ENCODE results near the gene NBAS. TPM values are rescaled to one million over a fixed set of nuclear protein-coding genes. Genes with fewer than 3 reads are reported as not detected.

NBAS gene
- total RNA-seq, 2 experiments from 2014 or later = 24.4 to 28.8 TPM

DNA sequence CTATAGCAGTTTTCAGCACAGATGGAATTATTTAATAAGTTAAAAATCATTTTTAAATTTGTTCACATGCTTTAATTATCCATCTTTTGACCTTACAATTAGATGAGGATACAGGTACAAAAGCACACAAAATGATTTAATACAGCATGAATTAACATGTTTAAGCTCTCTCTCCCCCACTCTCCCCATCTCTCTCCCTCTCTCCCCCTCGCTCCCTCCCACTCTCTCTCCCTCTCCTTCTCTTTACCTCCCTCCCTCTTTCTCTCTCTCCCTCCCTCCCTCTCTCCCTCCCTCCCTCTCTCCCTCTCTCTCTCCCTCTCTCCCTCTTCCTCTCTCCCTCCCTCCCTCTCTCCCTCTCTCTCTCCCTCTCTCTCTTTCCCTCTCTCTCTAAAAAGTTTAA is 7.6 kb downstream of the NBAS start:
- no peak overlapping the region for H3K4me2 ChIP-seq (ENCODE audit: low read length)
- no peak overlapping the region for H3K4me3 ChIP-seq (ENCODE audit: low read depth, low read length, poor library complexity, severe bottlenecking)
- CTCF ChIA-PET (ENCODE audit: unreplicated experiment) = no interaction called here
- no TSS peak for BruUV-seq (replicated peaks)
- H3K36me3 ChIP-seq (ENCODE audit: insufficient read depth, low read length) = peaks cover 15% of the 10 kb centered on the region; the same call in 1 of the 2 replicates
- POLR2A ChIA-PET = interaction anchor here (1.3 to 1.7 kb wide), 2 partner anchors 15 to 124 kb away, joined by 3 to 8 read pairs; no protein-coding TSS in a partner anchor
- no peaks in the 10 kb centered on the region for H3K4me1 ChIP-seq (ENCODE audit: insufficient read depth, low read length, poor library complexity, severe bottlenecking)
- H4K20me1 ChIP-seq (ENCODE audit: insufficient read depth, low read length) = no peaks in the 10 kb centered on the region
- no peak overlapping the region for H2AFZ ChIP-seq (ENCODE audit: low read length)
- H3K79me2 ChIP-seq (ENCODE audit: insufficient read depth, low read depth, low read length) = no peaks in the 10 kb centered on the region
- no peak overlapping the region for H3K27ac ChIP-seq (ENCODE audit: low read depth, low read length, poor library complexity, severe bottlenecking)
- no peaks in the 10 kb centered on the region for H3K9me3 ChIP-seq (ENCODE audit: low read length)
- intact Hi-C loops (cut with micrococcal nuclease; ENCODE audit: unreplicated experiment) = no loop called here
- no peak for DNase-seq (ENCODE audit: low spot score)
- H3K9me2 ChIP-seq (ENCODE audit: insufficient read depth, low read length) = no peaks in the 10 kb centered on the region
- TF ChIP-seq EZH2phosphoT487 (IDR thresholded peaks at IDR 0.05; ENCODE audit: borderline replicate concordance, low read depth, low read length) = no peak
- TF ChIP-seq, protein P1, sequence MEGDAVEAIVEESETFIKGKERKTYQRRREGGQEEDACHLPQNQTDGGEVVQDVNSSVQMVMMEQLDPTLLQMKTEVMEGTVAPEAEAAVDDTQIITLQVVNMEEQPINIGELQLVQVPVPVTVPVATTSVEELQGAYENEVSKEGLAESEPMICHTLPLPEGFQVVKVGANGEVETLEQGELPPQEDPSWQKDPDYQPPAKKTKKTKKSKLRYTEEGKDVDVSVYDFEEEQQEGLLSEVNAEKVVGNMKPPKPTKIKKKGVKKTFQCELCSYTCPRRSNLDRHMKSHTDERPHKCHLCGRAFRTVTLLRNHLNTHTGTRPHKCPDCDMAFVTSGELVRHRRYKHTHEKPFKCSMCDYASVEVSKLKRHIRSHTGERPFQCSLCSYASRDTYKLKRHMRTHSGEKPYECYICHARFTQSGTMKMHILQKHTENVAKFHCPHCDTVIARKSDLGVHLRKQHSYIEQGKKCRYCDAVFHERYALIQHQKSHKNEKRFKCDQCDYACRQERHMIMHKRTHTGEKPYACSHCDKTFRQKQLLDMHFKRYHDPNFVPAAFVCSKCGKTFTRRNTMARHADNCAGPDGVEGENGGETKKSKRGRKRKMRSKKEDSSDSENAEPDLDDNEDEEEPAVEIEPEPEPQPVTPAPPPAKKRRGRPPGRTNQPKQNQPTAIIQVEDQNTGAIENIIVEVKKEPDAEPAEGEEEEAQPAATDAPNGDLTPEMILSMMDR (conservative IDR thresholded peaks at IDR 0.05; ENCODE audit: low read length) = no peak

DNA sequence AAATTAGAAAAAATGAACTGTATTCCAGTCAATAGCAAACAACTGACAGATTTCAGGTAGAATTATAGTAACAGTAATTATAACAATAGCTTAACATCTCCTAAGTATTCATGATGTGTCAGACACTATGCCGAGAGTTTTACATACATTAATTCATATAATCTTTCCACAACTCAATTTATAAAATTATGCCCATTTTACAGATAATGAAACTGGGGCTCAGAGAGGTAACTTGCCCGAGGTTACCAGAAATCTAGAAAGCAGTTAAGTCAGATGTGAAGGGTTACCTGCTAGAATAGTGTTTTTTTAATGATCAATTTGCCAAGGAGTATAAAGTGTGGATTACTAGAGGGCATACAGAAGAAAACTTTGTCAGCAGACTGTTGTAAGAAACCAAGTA is 12.2 kb downstream of the NBAS start:
- H4K20me1 ChIP-seq (ENCODE audit: insufficient read depth, low read length) = no peaks in the 10 kb centered on the region
- no peak overlapping the region for H3K4me2 ChIP-seq (ENCODE audit: low read length)
- TF ChIP-seq, protein P1 (conservative IDR thresholded peaks at IDR 0.05; ENCODE audit: low read length) = no peak
- no peak for TF ChIP-seq EZH2phosphoT487 (IDR thresholded peaks at IDR 0.05; ENCODE audit: borderline replicate concordance, low read depth, low read length)
- no peaks in the 10 kb centered on the region for H3K9me2 ChIP-seq (ENCODE audit: insufficient read depth, low read length)
- no peak overlapping the region for H2AFZ ChIP-seq (ENCODE audit: low read length)
- H3K36me3 ChIP-seq (ENCODE audit: insufficient read depth, low read length) = peaks cover 19% of the 10 kb centered on the region; the same call in 1 of the 2 replicates
- DNase-seq (ENCODE audit: low spot score) = no peak
- ChIA-PET POLR2A (interaction anchor here (0.6 kb wide), 2 partner anchors 10 to 443 kb away, joined by 3 read pairs; no protein-coding TSS in a partner anchor), CTCF (ENCODE audit: unreplicated experiment) (no interaction called here)
- no TSS peak for BruUV-seq (replicated peaks)
- intact Hi-C loops (cut with micrococcal nuclease; ENCODE audit: unreplicated experiment) = no loop called here
- no peaks in the 10 kb centered on the region for H3K79me2 ChIP-seq (ENCODE audit: insufficient read depth, low read depth, low read length)
- H3K4me1 ChIP-seq (ENCODE audit: insufficient read depth, low read length, poor library complexity, severe bottlenecking) = no peaks in the 10 kb centered on the region
- no peak overlapping the region for H3K27ac ChIP-seq (ENCODE audit: low read depth, low read length, poor library complexity, severe bottlenecking)
- H3K9me3 ChIP-seq (ENCODE audit: low read length) = no peaks in the 10 kb centered on the region
- no peak overlapping the region for H3K4me3 ChIP-seq (ENCODE audit: low read depth, low read length, poor library complexity, severe bottlenecking)

DNA sequence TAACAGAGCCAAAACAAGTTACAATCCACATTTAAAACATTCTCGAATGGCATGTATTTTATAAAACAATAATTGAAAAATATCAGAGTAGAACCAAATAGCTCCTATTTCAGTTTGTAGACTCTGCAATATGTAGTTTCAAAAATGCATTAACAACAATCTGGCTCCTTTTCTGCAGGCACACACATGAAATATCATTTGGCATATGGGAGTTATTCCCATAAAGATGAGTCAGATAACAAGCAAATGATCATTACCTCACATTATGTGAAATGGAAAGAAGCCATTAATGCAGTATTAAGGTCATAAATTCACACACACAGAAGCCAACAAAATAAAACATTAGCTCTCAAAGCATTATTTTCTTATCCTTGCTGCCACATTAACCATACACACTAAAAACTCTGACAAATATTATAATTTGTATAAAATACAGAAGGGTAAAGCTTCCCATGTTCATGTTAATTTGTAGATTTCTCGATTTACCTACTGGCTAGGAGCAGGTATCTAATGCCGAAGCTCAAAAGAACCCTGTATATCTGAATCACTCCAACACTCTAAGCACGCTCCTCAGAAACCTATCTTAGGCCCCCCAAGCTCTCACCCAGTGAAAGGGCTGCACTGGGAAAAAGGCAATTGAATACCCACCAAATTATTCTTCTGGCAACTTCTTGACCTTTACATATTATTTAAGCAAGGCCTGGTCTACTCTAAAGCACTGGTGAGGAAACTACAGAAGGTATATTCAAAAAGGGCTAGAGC is 13.8 kb downstream of the NBAS start:
- H4K20me1 ChIP-seq (ENCODE audit: insufficient read depth, low read length) = no peaks in the 10 kb centered on the region
- no peak overlapping the region for H3K4me2 ChIP-seq (ENCODE audit: low read length)
- intact Hi-C loops (cut with micrococcal nuclease; ENCODE audit: unreplicated experiment) = no loop called here
- H3K27ac ChIP-seq (ENCODE audit: low read depth, low read length, poor library complexity, severe bottlenecking) = no peak overlapping the region
- H3K36me3 ChIP-seq (ENCODE audit: insufficient read depth, low read length) = peaks cover 11% of the 10 kb centered on the region; the same call in 1 of the 2 replicates
- no peak overlapping the region for H3K4me3 ChIP-seq (ENCODE audit: low read depth, low read length, poor library complexity, severe bottlenecking)
- TF ChIP-seq, protein P1 (conservative IDR thresholded peaks at IDR 0.05; ENCODE audit: low read length) = no peak
- TF ChIP-seq EZH2phosphoT487 (IDR thresholded peaks at IDR 0.05; ENCODE audit: borderline replicate concordance, low read depth, low read length) = no peak
- BruUV-seq (replicated peaks) = no TSS peak
- no peaks in the 10 kb centered on the region for H3K9me3 ChIP-seq (ENCODE audit: low read length)
- CTCF ChIA-PET (ENCODE audit: unreplicated experiment) = no interaction called here
- no peaks in the 10 kb centered on the region for H3K4me1 ChIP-seq (ENCODE audit: insufficient read depth, low read length, poor library complexity, severe bottlenecking)
- POLR2A ChIA-PET = interaction anchor here (0.5 kb wide), 1 partner anchor 26 kb away, joined by 3 read pairs; no protein-coding TSS in a partner anchor
- H2AFZ ChIP-seq (ENCODE audit: low read length) = no peak overlapping the region
- H3K9me2 ChIP-seq (ENCODE audit: insufficient read depth, low read length) = no peaks in the 10 kb centered on the region
- H3K79me2 ChIP-seq (ENCODE audit: insufficient read depth, low read depth, low read length) = no peaks in the 10 kb centered on the region
- DNase-seq (ENCODE audit: low spot score) = no peak

Measured in OCI-LY7 (cell line).